NCI-H510A (cell line): ENCODE results near the gene KIF25.
"Not testable (repeated sequence)": the region's sequence is repeated elsewhere in the genome, so short reads cannot be mapped to it uniquely, and the experiment has no call there.

ENCODE experiments used
- DNase-seq: peaks from one replicate; lab custom pipeline; 2025; lab: John Stamatoyannopoulos, UW

The KIF25 gene

GRCh38 chr6:167995731-167996151, 1.7 kb upstream of the KIF25 start:
- no peak for DNase-seq

GRCh38 chr6:167996424-167997199, 859 bp upstream of the KIF25 start:
- DNase-seq = no peak

- DNase-seq = no peak
Observed at GRCh38 chr6:167998215-167998614, 744 bp downstream of the KIF25 start.

GRCh38 chr6:168000198-168001028, 2.9 kb downstream of the KIF25 start:
- no peak for DNase-seq

GRCh38 chr6:168001029-168001332, 3.5 kb downstream of the KIF25 start:
- no peak for DNase-seq

- not testable (repeated sequence) for DNase-seq
Observed at GRCh38 chr6:168001514-168001913, 4.0 kb downstream of the KIF25 start.

- no peak for DNase-seq
Observed at GRCh38 chr6:168002804-168003203, 5.3 kb downstream of the KIF25 start.

GRCh38 chr6:168004023-168004422, 6.6 kb downstream of the KIF25 start:
- DNase-seq = no peak

- DNase-seq = no peak
Observed at GRCh38 chr6:168004945-168005344, 7.5 kb downstream of the KIF25 start.

- no peak for DNase-seq
Observed at GRCh38 chr6:168005796-168006195, 8.3 kb downstream of the KIF25 start.

GRCh38 chr6:168007592-168008338, 10.3 kb downstream of the KIF25 start:
- no peak for DNase-seq

GRCh38 chr6:168009331-168009730, 11.9 kb downstream of the KIF25 start:
- no peak for DNase-seq

- no peak for DNase-seq
Observed at GRCh38 chr6:168011291-168011690, 13.8 kb downstream of the KIF25 start.

GRCh38 chr6:168012431-168013249, 15.2 kb downstream of the KIF25 start:
- DNase-seq = no peak

- no peak for DNase-seq
Observed at GRCh38 chr6:168013250-168013915, 15.9 kb downstream of the KIF25 start.

- no peak for DNase-seq
Observed at GRCh38 chr6:168014428-168014827, 17.0 kb downstream of the KIF25 start.

GRCh38 chr6:168015009-168015408, 17.5 kb downstream of the KIF25 start:
- DNase-seq = no peak

- no peak for DNase-seq
Observed at GRCh38 chr6:168015482-168016175, 18.2 kb downstream of the KIF25 start.

- no peak for DNase-seq
Observed at GRCh38 chr6:168016176-168016620, 18.7 kb downstream of the KIF25 start.

GRCh38 chr6:168016721-168017525, 19.5 kb downstream of the KIF25 start:
- no peak for DNase-seq
